MM.1S (cell line): Measurements from ENCODE around the gene WRNIP1.

Experiments used
- CTCF ChIP-seq: fragments of 300-600 bp; sonication (generic); IDR thresholded peaks from 2 replicates; pipeline ENCODE4 v1.5.1; 2016; ENCODE audit warnings: antibody characterized with exemption, low read length, mixed read lengths
- EZH2 ChIP-seq: fragments of 300-600 bp; sonication (generic); optimal IDR thresholded peaks from 2 replicates; pipeline ENCODE3; 2017; ENCODE audit warnings: low read depth, mild to moderate bottlenecking, antibody characterized with exemption, low read length, mixed read lengths
- EZH2phosphoT487 ChIP-seq: fragments of 300-600 bp; sonication (generic); IDR thresholded peaks from 2 replicates; pipeline ENCODE4 v1.6.1; 2018; ENCODE audit warnings: antibody characterized with exemption, low read length

DNA sequence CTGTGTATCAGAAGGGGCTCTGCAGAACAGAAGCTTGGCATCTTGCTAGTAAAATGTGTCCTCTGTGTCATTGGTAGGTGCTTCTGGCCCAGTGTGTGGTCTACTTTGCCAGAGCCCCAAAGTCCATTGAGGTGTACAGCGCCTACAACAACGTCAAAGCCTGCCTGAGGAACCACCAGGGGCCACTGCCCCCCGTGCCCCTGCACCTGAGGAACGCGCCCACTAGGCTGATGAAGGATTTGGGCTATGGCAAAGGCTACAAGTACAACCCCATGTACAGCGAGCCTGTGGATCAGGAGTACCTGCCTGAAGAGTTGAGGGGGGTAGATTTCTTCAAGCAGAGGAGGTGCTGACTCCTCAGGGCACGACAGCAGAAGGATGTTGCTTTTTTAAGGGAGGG, 19.7 kb downstream of the WRNIP1 start:
- no peak for TF ChIP-seq CTCF
- TF ChIP-seq EZH2 = no peak
- no peak for TF ChIP-seq EZH2phosphoT487
